Measurements from ENCODE around the gene PSAP.
"Not testable (repeated sequence)": the region's sequence is repeated elsewhere in the genome, so short reads cannot be mapped to it uniquely, and the experiment has no call there.

PSAP gene

DNA sequence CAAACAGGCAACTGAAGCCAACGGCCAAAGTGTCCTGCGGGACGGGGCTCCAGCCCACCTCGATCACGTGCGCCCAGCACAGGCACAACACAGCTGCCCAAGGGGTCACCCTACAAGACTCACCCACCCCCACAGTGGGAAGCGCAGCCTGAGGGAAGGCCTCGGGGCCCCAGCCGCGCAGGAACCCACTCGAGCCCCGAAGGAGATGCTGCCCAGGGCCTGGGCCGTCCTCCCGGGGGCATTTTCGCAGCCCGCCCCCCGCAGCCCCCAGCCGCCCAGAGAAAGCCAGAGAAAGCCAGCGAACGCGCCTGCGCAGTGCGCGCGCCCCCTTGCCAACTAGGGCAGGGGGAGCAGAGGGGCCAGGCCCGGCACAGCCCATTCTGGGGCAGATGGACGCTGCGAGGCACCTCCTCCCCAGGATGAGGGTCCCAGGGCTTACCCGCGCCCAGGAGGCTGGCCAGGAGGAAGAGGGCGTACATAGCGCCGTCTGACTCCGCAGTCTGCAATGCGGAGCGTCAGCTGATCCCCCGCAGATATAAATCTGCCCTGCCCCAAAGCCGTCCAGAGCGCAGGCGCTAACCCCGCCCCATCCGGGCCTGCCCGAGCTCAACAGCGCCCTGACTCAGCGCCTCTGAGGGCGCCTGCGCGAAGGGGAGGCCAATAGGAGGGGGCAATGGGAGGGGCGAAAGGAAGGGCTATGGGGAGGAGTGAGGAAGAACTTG, at the start of gene PSAP:
TSS of gene PSAP (minus strand) at position 509 of the 722 bp plus-strand sequence. CDS start at position 479, 30 bp downstream.
- peak; percentile 97 for FAIRE-seq
- peak; percentile 100 for DNase-seq (ENCODE audit: extremely low spot score, insufficient read length, low read depth)

DNA sequence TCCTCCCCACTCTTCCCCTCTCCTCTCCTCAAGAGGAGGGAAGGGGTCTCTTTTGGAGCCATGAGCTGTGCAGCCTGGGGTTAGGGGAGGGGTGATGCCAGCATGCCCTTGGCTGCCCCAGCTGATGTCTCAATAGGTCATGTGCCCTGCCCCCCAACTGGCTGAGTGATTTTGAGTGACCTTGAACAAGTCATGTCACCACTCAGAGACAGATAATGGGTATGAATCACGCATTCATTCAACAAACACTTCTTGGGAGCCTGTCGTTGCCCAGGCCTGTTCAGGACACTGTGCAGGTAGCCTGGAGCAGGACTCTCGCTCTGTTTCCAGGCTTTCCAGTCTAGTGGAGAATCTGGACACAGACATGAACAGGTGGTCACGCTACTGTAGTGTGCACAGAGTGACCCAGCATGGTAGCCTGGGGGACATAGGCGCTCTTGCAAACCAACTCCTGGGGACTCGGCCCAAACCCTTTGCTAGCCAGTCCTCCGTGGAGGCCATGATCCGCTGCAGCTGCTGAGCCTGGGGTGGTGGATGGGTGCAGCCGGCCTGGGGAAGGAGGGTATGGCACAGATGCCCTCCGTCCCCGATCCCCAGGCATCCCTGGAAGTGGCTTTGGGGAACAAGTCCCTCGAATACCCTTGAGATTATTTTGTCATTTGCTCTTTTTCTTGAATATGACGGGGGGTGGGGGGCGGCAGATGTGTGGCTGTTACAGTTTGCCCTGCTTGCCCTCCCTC, 49.6 kb upstream of the PSAP start:
- DNase-seq (ENCODE audit: extremely low spot score, insufficient read length, low read depth) (no peak), FAIRE-seq (no peak)

DNA sequence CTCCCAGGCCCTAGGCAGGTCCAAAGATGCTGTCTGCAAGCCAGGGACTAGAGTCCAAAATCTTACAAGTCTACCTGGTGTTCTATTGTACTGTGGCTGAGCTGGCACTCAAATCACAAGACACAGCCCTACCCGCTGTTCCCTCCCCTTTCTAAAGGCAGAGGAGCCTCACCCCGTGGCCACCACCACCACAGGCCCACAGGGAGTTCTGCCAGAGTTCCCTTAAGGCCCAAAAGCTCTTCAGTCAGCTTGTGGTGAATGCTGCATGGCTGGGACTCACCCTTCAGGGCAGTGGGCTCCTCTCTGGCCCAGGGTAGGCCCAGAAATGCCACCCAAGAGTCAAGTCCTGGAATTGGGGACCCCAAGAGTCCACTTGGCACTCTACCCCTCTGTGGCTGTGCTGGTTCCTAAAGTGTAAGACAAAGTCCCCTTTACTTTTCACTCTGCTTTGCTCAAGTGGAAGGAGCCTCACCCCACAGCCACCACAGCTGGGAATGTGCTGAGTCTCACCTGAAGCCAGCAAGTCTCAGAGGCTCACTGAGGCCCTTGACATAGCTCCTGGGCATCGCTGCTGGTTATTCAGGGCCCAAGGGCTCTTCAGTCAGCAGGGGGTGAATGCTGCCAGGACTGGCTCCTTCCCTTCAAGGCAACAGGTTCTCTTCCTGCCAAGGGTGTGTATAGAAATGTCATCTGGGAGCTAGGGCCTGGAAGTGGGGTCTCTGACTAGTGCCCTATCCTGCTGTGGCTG, 48.8 kb upstream of the PSAP start:
- DNase-seq (ENCODE audit: extremely low spot score, insufficient read length, low read depth) (no peak), FAIRE-seq (no peak)

DNA sequence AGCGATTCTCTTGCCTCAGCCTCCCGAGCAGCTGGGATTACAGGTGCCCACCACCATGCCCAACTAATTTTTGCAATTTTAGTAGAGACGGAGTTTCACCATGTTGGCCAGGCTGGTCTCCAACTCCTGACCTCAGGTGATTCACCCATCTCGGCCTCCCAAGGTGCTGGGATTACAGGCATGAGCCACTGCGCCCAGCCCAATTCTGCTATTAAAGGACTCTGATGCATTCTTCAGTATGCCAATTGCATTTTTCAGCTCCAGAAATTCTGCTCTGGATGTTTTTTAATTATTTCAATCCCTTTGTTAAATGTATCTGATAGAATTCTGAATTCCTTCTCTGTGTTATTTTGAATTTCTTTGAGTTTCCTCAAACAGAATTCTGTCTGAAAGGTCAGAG, 47.3 kb upstream of the PSAP start:
- FAIRE-seq; DNase-seq (ENCODE audit: extremely low spot score, insufficient read length, low read depth): not testable (repeated sequence)

DNA sequence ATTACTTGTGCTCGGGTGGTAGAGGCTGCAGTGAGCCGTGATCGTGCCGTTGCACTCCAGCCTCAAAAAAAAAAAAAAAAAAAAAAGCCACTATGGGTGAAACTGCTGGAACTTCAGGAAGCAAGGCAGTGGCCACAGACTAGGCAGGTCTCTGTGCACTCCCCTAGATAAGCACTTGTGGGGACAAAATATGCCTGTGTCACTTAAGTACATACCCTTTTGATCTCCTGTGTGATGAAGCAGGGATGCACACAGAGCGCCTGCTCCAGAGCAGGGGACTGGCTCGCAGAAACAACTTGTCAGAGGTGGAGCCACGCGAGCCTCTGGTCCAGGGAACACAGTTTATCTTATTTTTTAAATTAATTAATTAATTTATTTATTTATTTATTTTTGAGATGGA, 42.9 kb upstream of the PSAP start:
- DNase-seq (ENCODE audit: extremely low spot score, insufficient read length, low read depth) = no peak
- FAIRE-seq = no peak

DNA sequence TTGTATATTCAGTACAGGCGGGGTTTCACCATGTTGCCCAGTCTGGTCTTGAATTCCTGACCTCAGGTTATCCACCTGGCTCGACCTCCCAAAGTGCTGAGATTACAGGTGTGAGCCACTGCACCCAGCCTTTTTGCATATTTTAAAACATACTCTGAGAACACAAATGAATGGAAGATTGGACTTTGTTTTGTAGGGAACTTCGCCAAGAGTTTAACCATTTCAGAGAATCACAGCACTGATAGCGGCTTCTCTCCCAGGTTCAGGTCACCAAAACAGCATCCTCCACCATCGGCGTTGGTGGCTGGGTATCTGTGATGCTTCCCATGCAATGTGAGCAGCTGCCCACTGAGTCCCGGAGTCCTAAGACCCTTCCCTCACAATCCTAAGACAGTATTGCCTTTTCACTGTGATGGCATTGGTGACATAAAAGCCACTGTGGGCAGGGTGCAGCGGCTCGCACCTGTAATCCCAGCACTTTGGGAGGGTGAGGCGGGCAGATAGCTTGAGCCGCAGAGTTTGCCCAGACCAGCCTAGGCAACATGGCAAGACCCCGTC, 42.3 kb upstream of the PSAP start:
- no peak for DNase-seq (ENCODE audit: extremely low spot score, insufficient read length, low read depth)
- no peak for FAIRE-seq

DNA sequence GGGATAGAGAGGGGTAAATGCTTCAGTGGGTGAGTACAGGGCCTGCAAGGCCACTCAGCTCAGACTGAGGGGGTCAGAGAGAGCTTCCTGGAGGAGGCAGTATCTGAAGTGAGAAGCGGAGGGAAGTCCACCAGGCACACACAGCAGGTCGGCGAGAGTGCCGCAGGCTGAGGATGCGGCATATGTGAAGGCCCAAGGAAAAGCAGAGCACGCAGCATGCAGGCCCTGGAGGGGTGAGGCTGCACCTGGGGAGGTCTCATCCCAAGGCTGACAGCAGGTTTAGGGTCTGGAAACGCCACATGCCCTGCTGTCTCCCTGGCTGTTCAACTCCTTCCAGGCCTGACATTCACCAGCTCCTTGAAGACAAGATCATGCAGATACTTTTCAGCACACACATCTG, 40.4 kb upstream of the PSAP start:
- FAIRE-seq (no peak), DNase-seq (ENCODE audit: extremely low spot score, insufficient read length, low read depth) (no peak)

DNA sequence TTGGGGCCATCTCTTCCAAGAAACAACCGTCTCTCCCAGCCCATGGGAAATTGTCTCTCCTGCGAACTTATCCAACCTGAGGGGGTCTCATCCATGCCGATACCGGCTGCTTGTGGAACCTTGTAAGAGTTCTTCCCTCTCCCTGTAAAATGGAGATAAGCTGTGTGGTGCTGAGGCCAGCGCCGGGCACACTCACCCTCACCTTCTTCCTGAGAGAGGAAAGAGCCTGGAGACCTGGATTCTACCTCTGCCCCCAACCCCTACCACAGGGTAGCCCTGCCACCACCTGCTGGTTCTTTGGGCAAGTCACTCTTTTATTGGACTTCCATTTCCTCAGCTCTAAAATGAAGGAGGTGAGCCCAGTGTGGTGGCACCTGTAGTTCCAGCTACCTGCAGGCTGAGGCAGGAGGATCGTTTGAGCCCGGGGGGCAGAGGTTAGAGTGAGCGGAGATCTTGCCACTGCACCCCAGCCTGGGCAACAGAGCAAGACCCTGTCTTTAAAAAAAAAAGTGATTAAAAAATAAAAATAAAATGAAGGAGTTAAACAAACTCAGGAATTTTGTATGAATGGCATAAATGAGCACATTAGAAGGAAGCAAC, 38.4 kb upstream of the PSAP start:
- DNase-seq (ENCODE audit: extremely low spot score, insufficient read length, low read depth) (no peak), FAIRE-seq (no peak)

DNA sequence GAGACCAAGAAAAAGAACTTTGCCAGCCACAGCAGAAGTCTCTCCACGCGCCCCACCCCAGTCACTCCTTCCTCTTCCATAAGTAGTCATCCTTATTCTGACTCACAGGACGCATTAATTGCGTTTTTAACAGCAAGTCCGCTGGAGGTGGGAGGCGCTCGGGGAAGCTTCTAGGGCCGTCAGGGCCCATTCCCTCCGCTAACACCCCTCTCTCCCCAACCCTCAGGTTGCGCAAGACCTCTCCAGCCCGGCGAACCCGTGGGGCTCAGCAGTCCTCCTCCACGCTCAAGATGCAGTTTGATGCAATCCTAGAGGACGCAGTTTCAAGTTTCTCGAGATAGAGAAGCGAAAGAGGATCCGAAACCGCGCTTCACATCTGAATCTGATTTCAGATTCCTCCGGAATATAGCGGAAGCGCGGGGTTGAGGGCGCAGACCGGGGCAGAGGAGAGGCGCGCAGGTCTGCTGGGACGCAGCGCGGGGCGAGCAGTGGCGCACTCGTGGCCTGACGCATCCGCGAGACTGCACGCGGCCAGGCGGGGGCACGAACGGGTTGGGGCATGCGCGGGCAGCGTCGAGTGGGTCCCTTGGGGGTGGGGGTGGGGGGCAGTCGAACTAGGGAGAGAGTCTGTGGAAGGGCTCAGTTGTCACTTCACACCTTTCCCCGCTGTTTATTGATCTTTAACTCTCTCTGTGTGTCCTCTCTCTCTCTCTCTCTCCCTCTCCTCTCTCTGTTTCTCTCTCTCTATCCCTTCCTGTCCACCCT, 37.8 kb upstream of the PSAP start:
- FAIRE-seq = peak; percentile 97
- peak; percentile 81 for DNase-seq (ENCODE audit: extremely low spot score, insufficient read length, low read depth)

DNA sequence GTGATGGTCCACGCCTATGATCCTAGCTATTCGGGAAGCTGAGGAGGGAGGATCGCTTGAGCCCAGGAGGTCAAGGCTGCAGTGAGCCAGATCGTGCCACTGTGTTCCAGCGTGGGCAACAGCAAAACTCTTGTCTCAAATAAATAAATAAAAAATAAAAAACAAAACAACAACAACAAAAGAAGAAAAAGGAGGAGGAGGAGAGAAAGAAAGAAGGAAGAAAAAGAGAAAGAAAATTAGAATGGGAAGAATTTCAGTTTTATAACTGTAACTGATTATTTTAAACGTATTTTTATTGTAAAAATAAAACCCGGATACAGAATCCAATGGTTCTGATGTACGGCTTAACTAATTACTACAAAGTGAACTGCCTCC, 37.2 kb upstream of the PSAP start:
- no peak for FAIRE-seq
- no peak for DNase-seq (ENCODE audit: extremely low spot score, insufficient read length, low read depth)

DNA sequence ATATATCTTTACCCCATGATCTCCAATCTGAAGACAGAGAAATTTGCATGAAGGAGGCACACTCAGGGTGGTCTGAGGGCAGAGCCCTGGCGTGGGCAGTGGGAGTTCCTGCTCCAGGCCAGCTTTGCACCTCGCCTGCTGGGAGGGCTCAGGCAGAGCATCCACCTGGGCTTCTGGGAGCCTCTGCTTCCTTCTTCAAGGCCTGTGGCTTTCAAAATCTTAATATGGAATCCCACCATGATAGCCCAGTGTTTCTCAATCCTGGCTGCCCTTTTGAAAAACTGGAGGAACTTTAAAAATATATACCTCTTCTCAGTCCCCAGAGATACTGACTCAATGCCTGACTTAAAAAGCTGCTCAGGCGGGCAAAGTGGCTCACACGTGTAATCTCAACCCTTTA, 36.7 kb upstream of the PSAP start:
- FAIRE-seq = no peak

DNA sequence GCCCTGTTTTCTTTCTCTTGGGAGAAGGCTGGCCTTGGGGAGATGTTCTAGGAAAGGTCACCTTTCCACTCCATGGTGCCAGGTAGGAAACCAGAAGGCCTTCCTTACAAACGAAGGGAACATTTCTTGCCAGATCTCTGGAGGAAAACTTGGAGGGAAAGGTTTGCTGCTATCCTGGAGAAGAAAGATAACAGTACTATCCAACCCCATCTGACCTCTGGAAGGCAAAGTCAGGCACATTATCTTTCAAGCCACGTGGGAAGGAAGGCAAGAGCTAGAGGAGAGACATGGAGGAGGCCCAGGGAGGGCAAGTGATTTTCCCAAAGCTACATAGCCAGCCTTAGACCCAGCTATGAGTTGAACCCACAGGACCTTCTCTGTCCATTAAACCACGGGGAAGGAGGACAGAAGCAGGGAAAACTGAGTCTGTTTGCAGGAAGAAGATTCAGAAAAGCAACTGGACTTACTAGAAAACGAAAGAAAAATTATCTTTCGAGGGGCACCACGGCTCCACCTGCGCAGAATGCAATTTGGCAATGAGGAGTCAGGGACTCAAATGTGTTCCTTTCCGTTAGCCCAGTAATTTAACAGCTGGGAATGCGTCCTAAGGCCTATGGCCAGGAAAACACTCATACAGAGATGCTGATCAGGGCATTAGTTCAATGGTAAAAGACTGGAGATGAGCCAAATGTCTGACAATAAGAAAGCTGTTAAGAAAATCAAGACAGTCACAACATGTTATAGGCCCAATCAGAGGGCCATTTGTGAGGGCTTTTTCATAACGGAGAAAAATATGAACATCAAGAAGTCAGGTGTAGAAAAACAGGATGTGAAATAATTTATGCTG, 32.0 kb upstream of the PSAP start:
- no peak for FAIRE-seq
- no peak for DNase-seq (ENCODE audit: extremely low spot score, insufficient read length, low read depth)

More for the DNA sequence above, 36.7 kb upstream of the PSAP start:
- DNase-seq (ENCODE audit: extremely low spot score, insufficient read length, low read depth) = no peak

DNA sequence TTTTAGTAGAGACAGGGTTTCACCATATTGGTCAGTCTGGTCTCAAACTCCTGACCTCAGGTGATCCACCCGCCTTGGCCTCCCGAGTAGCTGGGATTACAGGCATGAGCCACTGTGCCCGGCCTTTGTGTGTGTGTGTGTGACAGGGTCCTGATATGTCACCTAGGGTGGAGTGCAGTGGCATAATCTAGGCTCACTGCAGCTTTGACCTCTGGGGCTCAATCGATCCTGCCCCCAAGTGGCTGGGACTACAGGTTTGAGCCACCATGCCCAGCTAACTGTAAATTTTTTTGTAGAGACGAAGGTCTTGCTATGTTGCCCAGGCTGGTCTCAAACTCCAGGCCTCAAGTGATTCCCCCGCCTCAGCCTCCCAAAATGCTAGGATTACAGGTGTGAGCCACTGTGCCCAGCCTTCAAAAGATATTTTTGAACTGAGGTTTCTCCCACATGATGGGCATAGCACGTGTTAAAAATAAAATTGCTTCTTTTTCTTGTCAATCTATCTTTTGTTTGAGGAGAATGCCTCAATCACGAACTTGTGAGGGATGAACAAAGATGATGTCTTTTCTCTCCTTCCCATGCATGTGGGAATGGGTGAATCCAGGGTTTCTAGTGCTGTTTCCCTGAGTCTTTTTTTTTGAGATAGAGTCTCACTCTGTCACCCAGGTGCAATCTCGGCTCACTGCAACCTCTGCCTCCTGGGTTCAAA, 30.8 kb upstream of the PSAP start:
- DNase-seq (ENCODE audit: extremely low spot score, insufficient read length, low read depth) = no peak
- FAIRE-seq = no peak

DNA sequence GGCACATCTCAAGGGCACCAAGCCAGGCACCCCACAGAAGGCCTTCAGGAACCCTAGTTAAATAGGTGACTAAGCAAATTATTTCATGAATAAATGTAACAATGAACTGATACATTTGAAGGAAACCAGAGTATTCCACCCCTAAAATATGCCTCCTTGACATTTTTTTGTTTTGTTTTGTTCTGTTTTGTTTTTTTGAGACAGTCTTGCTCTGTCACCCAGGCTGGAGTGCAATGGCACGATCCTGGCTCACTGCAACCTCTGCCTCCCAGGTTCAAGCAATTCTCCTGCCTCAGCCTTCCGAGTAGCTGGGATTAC, 30.2 kb upstream of the PSAP start:
- FAIRE-seq = not testable (repeated sequence)

DNA sequence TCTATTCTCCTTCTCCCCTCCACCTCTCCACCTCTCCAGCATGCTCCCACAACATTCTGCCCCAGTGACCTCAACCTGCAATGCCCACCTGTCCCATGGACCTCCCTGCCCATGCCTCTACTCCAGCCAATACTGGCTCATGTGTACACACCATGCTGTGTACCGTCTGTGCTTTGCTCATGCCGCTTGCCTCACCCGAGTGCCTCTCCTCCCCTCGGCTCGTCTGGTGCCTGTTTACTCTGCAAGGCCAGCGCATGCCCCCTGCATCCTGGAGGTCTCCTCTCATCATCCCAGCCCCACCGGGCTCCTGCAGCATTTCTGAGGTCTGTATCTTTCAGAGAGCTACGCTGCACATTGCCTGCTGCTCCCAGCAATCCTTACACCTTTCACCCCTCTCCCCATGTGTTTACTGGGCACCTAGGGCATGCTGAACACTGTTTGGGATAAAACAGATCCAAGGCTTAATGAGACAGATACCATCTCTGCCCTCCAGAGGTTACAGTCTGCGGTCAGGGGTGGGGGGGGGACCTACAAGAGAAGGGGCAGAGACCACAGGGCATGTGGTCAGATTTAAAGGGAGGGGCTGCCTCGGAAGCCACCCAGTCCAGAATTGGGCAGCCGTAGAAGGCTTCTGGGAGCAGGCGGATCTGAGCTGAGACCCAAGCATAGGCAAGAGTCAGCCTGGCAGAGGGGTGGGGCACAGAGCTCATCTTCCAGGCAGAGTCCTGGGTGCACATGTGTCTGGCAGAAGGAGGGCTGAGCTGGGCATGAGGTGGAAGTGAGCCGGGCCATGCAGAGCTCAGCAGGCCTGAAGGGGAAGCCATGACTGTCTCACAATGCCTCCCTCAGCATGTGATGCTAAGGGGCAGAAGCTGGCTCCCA, 29.6 kb upstream of the PSAP start:
- no peak for DNase-seq (ENCODE audit: extremely low spot score, insufficient read length, low read depth)
- no peak for FAIRE-seq

More for the DNA sequence above, 30.2 kb upstream of the PSAP start:
- not testable (repeated sequence) for DNase-seq (ENCODE audit: extremely low spot score, insufficient read length, low read depth)

DNA sequence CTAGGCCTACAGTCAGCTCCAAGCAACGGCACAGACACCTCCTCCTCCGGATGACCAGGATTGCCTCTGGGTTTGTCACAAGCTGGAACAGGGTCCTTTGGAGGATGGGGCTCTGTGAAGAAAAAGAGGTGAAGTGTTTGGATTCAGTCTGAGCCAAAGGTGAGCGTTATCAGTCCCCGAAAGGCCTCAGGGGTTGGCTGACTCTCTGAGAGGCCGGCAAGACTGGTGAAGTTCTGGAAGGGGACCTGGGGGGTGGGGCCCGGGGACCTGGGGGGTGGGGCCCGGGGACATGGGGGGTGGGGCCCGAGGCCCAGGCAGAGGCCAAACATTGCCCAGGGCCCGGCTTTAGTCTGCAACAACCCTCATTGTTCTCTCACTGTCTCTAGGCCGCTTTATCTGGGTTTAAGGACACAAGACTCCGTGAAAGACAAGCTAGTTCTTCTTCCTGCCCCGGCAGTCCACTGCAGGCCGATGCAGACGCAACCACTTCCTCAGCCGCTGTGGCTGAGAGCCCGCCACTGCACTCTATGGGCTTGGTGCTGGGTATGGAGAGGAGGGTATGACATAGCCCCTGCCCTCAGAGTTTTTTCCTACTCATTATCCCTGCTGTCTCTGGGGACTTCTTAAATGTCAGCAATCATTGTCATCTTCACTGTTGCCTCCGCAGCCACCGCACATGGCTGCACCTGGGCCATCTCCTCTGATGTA, 27.4 kb upstream of the PSAP start:
- no peak for DNase-seq (ENCODE audit: extremely low spot score, insufficient read length, low read depth)
- FAIRE-seq = peak; percentile 12

DNA sequence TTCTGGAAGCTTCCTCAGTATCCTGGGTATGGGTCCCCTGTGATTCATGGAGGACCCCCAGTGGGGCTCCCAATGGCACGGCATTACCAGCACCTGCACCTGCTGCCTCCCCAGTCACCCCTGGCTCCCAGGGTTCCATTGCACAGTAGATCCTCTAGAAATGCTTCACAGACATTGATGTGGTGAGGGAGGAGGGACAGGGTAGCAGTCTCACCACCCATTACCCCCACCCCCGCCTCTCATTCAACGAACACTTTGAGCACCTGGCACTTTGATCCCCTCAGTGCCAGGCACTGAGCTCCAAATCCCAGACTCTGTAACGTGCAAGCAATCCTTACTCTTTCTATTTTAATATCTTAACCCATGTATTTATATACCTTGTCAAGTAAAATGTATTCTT, 26.8 kb upstream of the PSAP start:
- DNase-seq (ENCODE audit: extremely low spot score, insufficient read length, low read depth) = no peak
- FAIRE-seq = no peak
